CD14-positive monocyte (primary cell): ENCODE data around the gene METAP1D. TPM values are rescaled to one million over a fixed set of nuclear protein-coding genes. Genes with fewer than 3 reads are reported as not detected.

Experiments
- DNase-seq, 3 donors: peaks; one replicate each; pipeline ENCODE4 v3.0.0-alpha.2; 2011 to 2022
- H2AFZ ChIP-seq: 2 replicates; pipeline ENCODE4 v1.6.0; 2012; ENCODE audit warnings: mild to moderate bottlenecking, low read depth, low read length, inconsistent platforms; ENCODE audit not compliant: insufficient read depth, poor library complexity, severe bottlenecking
- H3K27ac ChIP-seq, 2 donors: 1 replicate in 1 of 2; 2 replicates in 1 of 2; pipeline ENCODE4 v1.5.1; 2012 to 2013; ENCODE audit warnings: low read length in 2 of 2, control low read depth in 1 of 2, inconsistent platforms in 1 of 2, low read depth in 1 of 2, mild to moderate bottlenecking in 1 of 2
- H3K27me3 ChIP-seq, 2 donors: one replicate each; pipeline versions ENCODE4 v1.6.0 to v1.6.1; 2011 to 2013; ENCODE audit warnings: low read length in 2 of 2; ENCODE audit not compliant: control insufficient read depth in 2 of 2, insufficient read depth in 2 of 2
- H3K36me3 ChIP-seq, 2 donors: replicated peaks in 1 of 2; 1 replicate in 1 of 2; 2 replicates in 1 of 2; pipeline versions ENCODE4 v1.5.1 to v1.6.1; 2012 to 2013; ENCODE audit warnings: low read length in 2 of 2, control low read depth in 1 of 2, inconsistent platforms in 1 of 2, mild to moderate bottlenecking in 1 of 2; ENCODE audit not compliant: insufficient read depth in 2 of 2, control insufficient read depth in 1 of 2
- H3K4me1 ChIP-seq, 2 donors: 1 replicate in 1 of 2; 2 replicates in 1 of 2; pipeline versions ENCODE4 v1.5.1 to v1.6.1; 2012 to 2013; ENCODE audit warnings: low read length in 2 of 2, control low read depth in 1 of 2, inconsistent platforms in 1 of 2, mild to moderate bottlenecking in 1 of 2, moderate library complexity in 1 of 2; ENCODE audit not compliant: insufficient read depth in 2 of 2, control insufficient read depth in 1 of 2
- H3K4me2 ChIP-seq: replicated peaks from 2 replicates; pipeline ENCODE3; 2012; ENCODE audit warnings: low read length, moderate library complexity, mild to moderate bottlenecking; ENCODE audit not compliant: poor library complexity, severe bottlenecking; ENCODE audit errors: extremely low read depth
- H3K4me3 ChIP-seq, 3 experiments: fragments of 200-600 bp in 1 of 3; sonication (generic) in 1 of 3; replicated peaks in 1 of 3; 1 replicate in 2 of 3; 2 replicates in 1 of 3; pipeline ENCODE4 v1.5.1; 2011 to 2013; ENCODE audit warnings: low read length in 3 of 3, mild to moderate bottlenecking in 3 of 3, control low read depth in 2 of 3, low read depth in 2 of 3, inconsistent platforms in 1 of 3, moderate library complexity in 1 of 3
- H3K79me2 ChIP-seq: 2 replicates; pipeline ENCODE4 v1.6.0; 2012; ENCODE audit warnings: mild to moderate bottlenecking, control low read depth, inconsistent platforms, low read length, moderate library complexity; ENCODE audit not compliant: insufficient read depth
- H3K9ac ChIP-seq: 2 replicates; pipeline ENCODE4 v1.6.0; 2017; ENCODE audit warnings: low read length, mild to moderate bottlenecking; ENCODE audit not compliant: insufficient read depth, poor library complexity, severe bottlenecking
- H3K9me3 ChIP-seq, 2 donors: replicated peaks in 1 of 2; 1 replicate in 1 of 2; 2 replicates in 1 of 2; pipeline versions ENCODE4 v1.5.1 to v1.6.1; 2012 to 2013; ENCODE audit warnings: low read length in 2 of 2, control low read depth in 1 of 2; ENCODE audit not compliant: control insufficient read depth in 1 of 2, insufficient read depth in 1 of 2
- H4K20me1 ChIP-seq: 2 replicates; pipeline ENCODE4 v1.6.0; 2012; ENCODE audit warnings: mild to moderate bottlenecking, low read length, control low read depth, moderate library complexity; ENCODE audit not compliant: insufficient read depth
- H3K27ac Mint-ChIP-seq, 7 donors: one replicate each; pipeline ENCODE4 v1.8.0; 2020; ENCODE audit warnings: mild to moderate bottlenecking in 7 of 7, mixed read lengths in 7 of 7, moderate library complexity in 6 of 7, inconsistent platforms in 2 of 7
- H3K27me3 Mint-ChIP-seq, 3 donors: one replicate each; pipeline ENCODE4 v1.8.0; 2021 to 2022; ENCODE audit warnings: low read depth in 3 of 3, mild to moderate bottlenecking in 3 of 3, mixed read lengths in 3 of 3, moderate library complexity in 3 of 3, inconsistent platforms in 1 of 3
- H3K36me3 Mint-ChIP-seq, 2 donors: one replicate each; pipeline ENCODE4 v1.8.0; 2020; ENCODE audit warnings: mixed read lengths in 2 of 2, inconsistent platforms in 1 of 2, mild to moderate bottlenecking in 1 of 2
- H3K4me1 Mint-ChIP-seq: one replicate; pipeline ENCODE4 v1.8.0; 2020; ENCODE audit warnings: mild to moderate bottlenecking, mixed read lengths
- H3K4me3 Mint-ChIP-seq, 2 donors: one replicate each; pipeline ENCODE4 v1.8.0; 2020; ENCODE audit warnings: mild to moderate bottlenecking in 2 of 2, mixed read lengths in 2 of 2, moderate library complexity in 1 of 2
- H3K9me3 Mint-ChIP-seq, 7 donors: one replicate each; pipeline ENCODE4 v1.8.0; 2020 to 2022; ENCODE audit warnings: mixed read lengths in 7 of 7, mild to moderate bottlenecking in 6 of 7, moderate library complexity in 6 of 7, inconsistent platforms in 2 of 7
- WGBS: methylation state at CpG from one replicate; pipeline ENCODE4 v1.1.5; 2013; ENCODE audit warnings: missing lambda C conversion rate; ENCODE audit not compliant: insufficient coverage; 5-methylcytosine and 5-hydroxymethylcytosine counted together
- intact Hi-C, 2 donors: fragments of 100-400 bp; cut with micrococcal nuclease; formaldehyde crosslinking; loops; one replicate each; pipeline versions ENCODE4 v1.15.0 to v1.15.1; 2023
- polyA plus RNA-seq, 3 donors: library from polyadenylated mRNA; depleted of rRNA in 1 of 3; unstranded in 2 of 3; stranded (reverse) in 1 of 3; fragments of 300-500 nt in 2 of 3; fragments of >200 nt in 1 of 3; fragmentation: Illumina TruSeq in 2 of 3; gene quantifications; 1 replicate in 2 of 3; 2 replicates in 1 of 3; pipeline ENCODE4 v1.2.3, GENCODE V29; 2012 to 2021
- TF ChIP-seq, protein P1 (sequence below): fragments of 200-600 bp; IDR thresholded peaks from one replicate; pipeline ENCODE4 v1.8.0; 2022; ENCODE audit warnings: antibody characterized with exemption, mild to moderate bottlenecking

Gene METAP1D
- polyA plus RNA-seq, 3 donors = 0.37 to 1.7 (median 0.41) TPM

DNA sequence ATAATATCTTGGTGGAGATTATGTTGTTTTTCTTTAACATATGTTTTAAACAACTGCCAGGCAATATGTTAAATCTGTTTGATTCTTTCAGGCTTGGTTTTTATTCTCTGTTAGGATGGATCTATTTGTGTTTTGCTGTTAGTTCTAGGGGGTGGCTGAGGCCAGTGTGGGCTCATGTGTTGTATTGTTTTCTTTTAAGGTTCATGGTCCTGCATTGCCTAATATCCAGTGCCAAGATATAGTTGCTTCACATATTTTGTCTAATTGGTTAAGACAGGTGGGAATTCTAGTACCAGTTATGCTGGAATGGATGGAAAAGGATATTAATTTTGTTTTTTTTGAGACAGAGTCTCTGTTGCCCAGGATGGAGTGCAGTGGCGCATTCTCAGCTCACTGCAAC, 7.6 kb downstream of the METAP1D start:
- no peak overlapping the region for H3K27ac ChIP-seq
- H3K9me3 ChIP-seq = no peaks in the 10 kb centered on the region
- no peaks in the 10 kb centered on the region for H3K27me3 ChIP-seq
- TF ChIP-seq, protein P1, sequence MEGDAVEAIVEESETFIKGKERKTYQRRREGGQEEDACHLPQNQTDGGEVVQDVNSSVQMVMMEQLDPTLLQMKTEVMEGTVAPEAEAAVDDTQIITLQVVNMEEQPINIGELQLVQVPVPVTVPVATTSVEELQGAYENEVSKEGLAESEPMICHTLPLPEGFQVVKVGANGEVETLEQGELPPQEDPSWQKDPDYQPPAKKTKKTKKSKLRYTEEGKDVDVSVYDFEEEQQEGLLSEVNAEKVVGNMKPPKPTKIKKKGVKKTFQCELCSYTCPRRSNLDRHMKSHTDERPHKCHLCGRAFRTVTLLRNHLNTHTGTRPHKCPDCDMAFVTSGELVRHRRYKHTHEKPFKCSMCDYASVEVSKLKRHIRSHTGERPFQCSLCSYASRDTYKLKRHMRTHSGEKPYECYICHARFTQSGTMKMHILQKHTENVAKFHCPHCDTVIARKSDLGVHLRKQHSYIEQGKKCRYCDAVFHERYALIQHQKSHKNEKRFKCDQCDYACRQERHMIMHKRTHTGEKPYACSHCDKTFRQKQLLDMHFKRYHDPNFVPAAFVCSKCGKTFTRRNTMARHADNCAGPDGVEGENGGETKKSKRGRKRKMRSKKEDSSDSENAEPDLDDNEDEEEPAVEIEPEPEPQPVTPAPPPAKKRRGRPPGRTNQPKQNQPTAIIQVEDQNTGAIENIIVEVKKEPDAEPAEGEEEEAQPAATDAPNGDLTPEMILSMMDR = no peak
- H3K4me2 ChIP-seq = no peak overlapping the region
- H3K4me1 ChIP-seq = peaks cover 21 to 22% of the 10 kb centered on the region in 2 donors
- H3K27ac Mint-ChIP-seq = no peak overlapping the region
- no CpG with 5 or more reads among the region's 1 CpG for WGBS
- no peak overlapping the region for H3K4me3 Mint-ChIP-seq
- no peaks in the 10 kb centered on the region for H3K79me2 ChIP-seq
- H3K9me3 Mint-ChIP-seq = peaks cover 0 to 5% (median 2%) of the 10 kb centered on the region in 7 donors
- H3K9ac ChIP-seq = no peak overlapping the region
- H3K36me3 ChIP-seq = no peaks in the 10 kb centered on the region
- H3K36me3 Mint-ChIP-seq = no peaks in the 10 kb centered on the region
- H3K27me3 Mint-ChIP-seq = peaks cover 0 to 2% (median 0%) of the 10 kb centered on the region in 3 donors
- intact Hi-C loops = no loop called here
- no peaks in the 10 kb centered on the region for H4K20me1 ChIP-seq
- H3K4me3 ChIP-seq = no peak overlapping the region
- H3K4me1 Mint-ChIP-seq = peaks cover 35% of the 10 kb centered on the region
- H2AFZ ChIP-seq = no peak overlapping the region
- no peak for DNase-seq

DNA sequence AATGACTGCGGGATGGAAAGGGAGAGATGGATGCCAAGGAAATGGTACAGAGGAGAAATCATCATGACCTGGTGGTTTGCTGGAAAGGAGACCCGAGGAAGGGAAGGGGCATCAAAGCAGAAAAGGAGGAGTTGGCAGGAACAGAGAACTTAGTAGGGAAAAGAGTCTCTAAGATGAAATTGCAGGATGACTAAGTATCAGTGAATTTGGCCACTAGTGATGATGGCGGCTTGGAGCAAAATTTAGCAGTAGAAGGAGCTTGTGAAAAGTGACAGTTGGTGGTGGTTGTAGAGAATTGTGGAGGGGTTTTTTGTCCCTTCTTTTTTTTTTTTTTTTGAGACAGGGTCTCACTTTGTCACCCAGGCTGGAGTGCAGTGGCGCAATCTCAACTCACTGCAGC, 10.1 kb downstream of the METAP1D start:
- Histone ChIP-seq H3K4me1 (peaks cover 35 to 37% of the 10 kb centered on the region in 2 donors), H3K4me2 (no peak overlapping the region), H3K36me3 (no peaks in the 10 kb centered on the region), H2AFZ (no peak overlapping the region), H3K4me3 (no peak overlapping the region), H3K9me3 (no peaks in the 10 kb centered on the region), H3K79me2 (no peaks in the 10 kb centered on the region), H4K20me1 (no peaks in the 10 kb centered on the region), H3K27me3 (no peaks in the 10 kb centered on the region), H3K9ac (no peak overlapping the region), H3K27ac (no peak overlapping the region)
- TF ChIP-seq, protein P1 = no peak
- Mint-ChIP-seq H3K27ac (no peak overlapping the region), H3K4me3 (no peak overlapping the region), H3K4me1 (peaks cover 48% of the 10 kb centered on the region), H3K27me3 (peaks cover 0 to 2% (median 0%) of the 10 kb centered on the region in 3 donors), H3K36me3 (peaks cover 0 to 3% of the 10 kb centered on the region in 2 donors), H3K9me3 (peaks cover 0 to 5% (median 2%) of the 10 kb centered on the region in 7 donors)
- intact Hi-C loops = no loop called here
- whole genome bisulfite sequencing = 69% methylated on average over 3 of the region's 4 CpGs
- no peak for DNase-seq
